NT2/D1 (cell line): Measurements from ENCODE around the gene PTDSS2.

Experiments
- DNase-seq: peaks from one replicate; pipeline ENCODE4 v3.0.0-alpha.2; 2011; ENCODE audit warnings: low read depth, low spot score
- H3K27me3 ChIP-seq: 2 replicates; pipeline ENCODE4 v1.6.0; 2011; ENCODE audit warnings: mild to moderate bottlenecking; ENCODE audit not compliant: insufficient read length, insufficient read depth
- H3K36me3 ChIP-seq: 2 replicates; pipeline ENCODE4 v1.6.1; 2011; ENCODE audit warnings: mild to moderate bottlenecking, low read length, mixed read lengths; ENCODE audit not compliant: insufficient read depth, insufficient read length
- H3K4me1 ChIP-seq: 2 replicates; pipeline ENCODE4 v1.5.1; 2011; ENCODE audit not compliant: insufficient read depth, insufficient read length
- H3K4me3 ChIP-seq: 2 replicates; pipeline ENCODE4 v1.5.1; 2011; ENCODE audit warnings: low read depth; ENCODE audit not compliant: insufficient read length
- H3K9ac ChIP-seq: 2 replicates; pipeline ENCODE4 v1.6.0; 2011; ENCODE audit warnings: low read depth; ENCODE audit not compliant: insufficient read length
- H3K9me3 ChIP-seq: 2 replicates; pipeline ENCODE4 v1.5.1; 2011; ENCODE audit warnings: mild to moderate bottlenecking, low read length; ENCODE audit not compliant: insufficient read depth
- SUZ12 ChIP-seq: IDR thresholded peaks from 2 replicates; pipeline ENCODE4 v1.6.1; 2011; ENCODE audit not compliant: insufficient read length, insufficient read depth; ENCODE audit errors: extremely low read depth
- YY1 ChIP-seq: IDR thresholded peaks from 2 replicates; pipeline ENCODE4 v1.6.1; 2011; ENCODE audit not compliant: insufficient read length, insufficient read depth
- ZNF274 ChIP-seq: IDR thresholded peaks from 2 replicates; pipeline ENCODE4 v1.6.1; 2011; ENCODE audit warnings: mild to moderate bottlenecking, low read depth, low read length

PTDSS2 gene

GRCh38 chr11:412641-413119 lies 37.4 kb upstream of the PTDSS2 start:
- Histone ChIP-seq H3K36me3 (no peaks in the 10 kb centered on the region), H3K9ac (peak overlapping the region; percentile 50), H3K4me1 (peaks cover 26% of the 10 kb centered on the region), H3K4me3 (no peak overlapping the region), H3K27me3 (peaks cover 45% of the 10 kb centered on the region), H3K9me3 (no peaks in the 10 kb centered on the region)
- TF ChIP-seq YY1 (no peak), SUZ12 (no peak), ZNF274 (no peak)
- DNase-seq = no peak

DNA sequence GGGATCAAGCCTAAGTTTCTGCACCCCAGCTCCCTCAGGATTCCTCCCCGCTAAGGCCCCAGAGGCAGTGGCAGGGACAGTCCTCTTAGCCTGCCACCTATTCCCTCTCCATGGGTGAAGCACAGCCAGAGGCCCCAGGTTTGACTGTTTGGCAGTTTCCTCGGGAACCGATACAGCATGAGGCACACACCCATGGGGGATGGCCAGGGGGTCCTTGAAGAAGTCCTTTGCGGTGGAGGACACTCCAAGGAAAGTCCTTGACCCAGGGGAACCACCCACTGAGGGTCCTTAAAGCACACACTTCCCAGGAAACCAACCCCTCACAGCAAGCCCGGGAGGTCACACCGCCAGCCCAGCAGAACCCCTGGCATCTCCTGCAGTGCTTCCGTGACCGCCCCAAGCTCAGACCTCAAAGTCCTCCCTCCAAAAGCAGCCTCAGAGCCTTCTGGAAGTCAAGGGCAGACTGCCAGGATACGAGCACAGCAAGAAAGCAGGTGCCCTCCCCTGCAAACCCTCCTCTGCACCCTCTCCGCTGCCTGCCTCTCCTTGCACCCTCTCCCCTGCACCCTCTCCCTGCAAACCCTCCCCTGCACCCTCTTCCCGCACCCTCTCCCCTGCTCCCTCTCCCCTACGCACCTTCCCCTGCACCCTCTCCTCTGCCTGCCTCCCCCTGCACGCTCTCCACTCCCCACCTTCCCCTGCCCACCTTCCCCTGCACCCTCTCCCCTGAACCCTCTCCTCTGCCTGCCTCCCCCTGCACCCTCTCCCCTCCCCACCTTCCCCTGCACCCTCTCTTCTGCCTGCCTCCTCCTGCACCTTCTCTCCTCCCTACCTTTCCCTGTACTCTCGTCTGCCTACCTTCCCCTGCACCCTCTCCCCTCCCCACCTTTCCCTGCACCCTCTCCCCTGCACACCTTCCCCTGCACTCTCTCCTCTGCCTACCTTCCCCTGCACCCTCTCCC lies 36.7 kb upstream of the PTDSS2 start:
- H3K36me3 ChIP-seq = no peaks in the 10 kb centered on the region
- peak overlapping the region; percentile 50 for H3K9ac ChIP-seq
- H3K27me3 ChIP-seq = peaks cover 46% of the 10 kb centered on the region
- TF ChIP-seq ZNF274 = no peak
- TF ChIP-seq YY1 = no peak
- TF ChIP-seq SUZ12 = no peak
- H3K4me1 ChIP-seq = peaks cover 23% of the 10 kb centered on the region
- H3K9me3 ChIP-seq = no peaks in the 10 kb centered on the region
- H3K4me3 ChIP-seq = no peak overlapping the region
- no peak for DNase-seq

GRCh38 chr11:414318-414857 lies 35.7 kb upstream of the PTDSS2 start:
- no peak overlapping the region for H3K4me3 ChIP-seq
- no peak for DNase-seq
- H3K9ac ChIP-seq = no peak overlapping the region
- H3K36me3 ChIP-seq = no peaks in the 10 kb centered on the region
- no peak for TF ChIP-seq YY1
- TF ChIP-seq ZNF274 = no peak
- no peak for TF ChIP-seq SUZ12
- peaks cover 23% of the 10 kb centered on the region for H3K4me1 ChIP-seq
- H3K9me3 ChIP-seq = no peaks in the 10 kb centered on the region
- peaks cover 45% of the 10 kb centered on the region for H3K27me3 ChIP-seq

GRCh38 chr11:415640-416041 lies 34.4 kb upstream of the PTDSS2 start:
- Histone ChIP-seq H3K9ac (peak overlapping the region; percentile 76), H3K27me3 (peaks cover 45% of the 10 kb centered on the region), H3K9me3 (no peaks in the 10 kb centered on the region), H3K36me3 (no peaks in the 10 kb centered on the region), H3K4me1 (peaks cover 25% of the 10 kb centered on the region), H3K4me3 (no peak overlapping the region)
- DNase-seq = no peak
- TF ChIP-seq YY1 = no peak
- TF ChIP-seq ZNF274 = no peak

DNA sequence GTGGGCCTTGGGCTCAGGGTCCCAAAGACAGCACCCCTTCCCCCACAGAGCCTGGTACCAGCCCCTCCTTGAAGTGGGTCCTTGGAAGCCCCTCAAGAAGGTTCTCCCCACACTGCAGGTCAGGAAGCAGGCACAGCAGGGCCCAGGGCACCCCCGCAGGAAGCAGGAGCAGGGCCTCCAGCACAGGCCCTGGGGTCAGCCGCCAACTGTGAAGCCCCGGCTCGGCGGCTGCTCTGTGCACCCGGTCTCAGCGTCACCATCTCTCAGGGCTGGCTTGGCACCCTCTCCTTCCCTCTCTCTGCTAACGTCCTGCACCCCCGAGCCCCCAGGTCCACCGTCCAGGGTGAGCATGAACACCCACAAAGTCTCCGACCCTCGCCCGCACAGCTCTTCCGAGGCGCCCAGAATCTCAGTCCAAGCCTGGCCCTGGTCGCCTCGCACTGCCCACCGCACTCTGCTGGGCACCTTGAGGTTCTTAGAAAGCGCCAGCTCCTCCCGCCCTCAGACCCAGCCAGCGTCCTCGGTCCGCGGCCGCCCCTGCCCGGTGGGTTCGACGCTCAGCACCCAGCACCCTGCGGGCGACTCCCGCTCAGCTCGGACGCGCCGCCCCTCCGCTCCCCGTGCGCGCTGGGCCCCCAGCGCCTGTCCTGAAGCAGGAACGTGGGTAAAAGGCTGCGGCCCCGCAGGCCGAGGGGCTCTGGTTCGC lies 33.9 kb upstream of the PTDSS2 start:
- H3K36me3 ChIP-seq = no peaks in the 10 kb centered on the region
- H3K9ac ChIP-seq = peak overlapping the region; percentile 76
- TF ChIP-seq SUZ12 (no peak), ZNF274 (no peak), YY1 (no peak)
- H3K4me1 ChIP-seq = peaks cover 25% of the 10 kb centered on the region
- peaks cover 45% of the 10 kb centered on the region for H3K27me3 ChIP-seq
- DNase-seq = no peak
- no peaks in the 10 kb centered on the region for H3K9me3 ChIP-seq
- peak overlapping the region; percentile 50 for H3K4me3 ChIP-seq

- peaks cover 45% of the 10 kb centered on the region for H3K27me3 ChIP-seq
- H3K4me3 ChIP-seq = peak overlapping the region; percentile 50
- DNase-seq = no peak
Measured at GRCh38 chr11:416757-417621, 33.1 kb upstream of the PTDSS2 start.

More at GRCh38 chr11:416757-417621, 33.1 kb upstream of the PTDSS2 start:
- H3K9me3 ChIP-seq = no peaks in the 10 kb centered on the region
- H3K9ac ChIP-seq = peak overlapping the region; percentile 76
- no peak for TF ChIP-seq ZNF274
- no peak for TF ChIP-seq YY1
- TF ChIP-seq SUZ12 = peak; percentile 60
- no peaks in the 10 kb centered on the region for H3K36me3 ChIP-seq
- peaks cover 25% of the 10 kb centered on the region for H3K4me1 ChIP-seq
